HG02763 (cell line): Measurements from ENCODE around the gene JAK2.
"Not testable (repeated sequence)": the region's sequence is repeated elsewhere in the genome, so short reads cannot be mapped to it uniquely, and the experiment has no call there.

Experiments used
- ATAC-seq: cut with Tn5 transposase; IDR thresholded peaks from one replicate; pipeline ENCODE4 v1.9.1; 2021; ENCODE audit warnings: mild to moderate bottlenecking, moderate library complexity; ENCODE audit not compliant: unreplicated experiment

JAK2 gene

GRCh38 chr9:4984621-4985385 is at the start of gene JAK2:
Gene JAK2 (plus strand): TSS chr9:4985272. CDS start chr9:5021988, 36,716 bp downstream.
- peak; percentile 73 for ATAC-seq

DNA sequence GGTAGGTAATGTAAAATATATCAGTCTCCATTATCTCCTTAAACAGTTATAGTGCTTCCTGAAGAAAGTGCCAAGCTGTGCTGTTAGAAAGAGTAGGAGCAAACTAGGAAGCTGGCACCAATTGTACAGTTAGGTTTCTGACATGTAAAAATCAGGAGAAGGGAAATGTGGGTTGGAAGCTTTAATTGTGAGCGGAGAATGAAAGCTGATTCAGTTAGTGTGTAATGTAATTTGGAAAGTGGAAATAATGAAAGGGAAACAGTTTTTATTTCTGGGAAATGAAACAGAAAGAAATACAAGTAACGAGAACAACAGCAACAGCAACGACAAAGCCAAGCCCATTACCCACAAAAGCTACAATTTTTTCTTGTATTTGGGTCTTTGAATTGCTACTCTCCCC is 48.8 kb upstream of the JAK2 start:
- ATAC-seq = no peak

GRCh38 chr9:4936823-4937222 is 48.2 kb upstream of the JAK2 start:
- ATAC-seq = peak; percentile 48

GRCh38 chr9:4937446-4937845 is 47.6 kb upstream of the JAK2 start:
- ATAC-seq = no peak

GRCh38 chr9:4938496-4938895 is 46.6 kb upstream of the JAK2 start:
- no peak for ATAC-seq

GRCh38 chr9:4939118-4939561 is 45.9 kb upstream of the JAK2 start:
- ATAC-seq = peak; percentile 86

GRCh38 chr9:4942042-4942691 is 42.9 kb upstream of the JAK2 start:
- not testable (repeated sequence) for ATAC-seq

GRCh38 chr9:4943346-4943745 is 41.7 kb upstream of the JAK2 start:
- ATAC-seq = no peak

DNA sequence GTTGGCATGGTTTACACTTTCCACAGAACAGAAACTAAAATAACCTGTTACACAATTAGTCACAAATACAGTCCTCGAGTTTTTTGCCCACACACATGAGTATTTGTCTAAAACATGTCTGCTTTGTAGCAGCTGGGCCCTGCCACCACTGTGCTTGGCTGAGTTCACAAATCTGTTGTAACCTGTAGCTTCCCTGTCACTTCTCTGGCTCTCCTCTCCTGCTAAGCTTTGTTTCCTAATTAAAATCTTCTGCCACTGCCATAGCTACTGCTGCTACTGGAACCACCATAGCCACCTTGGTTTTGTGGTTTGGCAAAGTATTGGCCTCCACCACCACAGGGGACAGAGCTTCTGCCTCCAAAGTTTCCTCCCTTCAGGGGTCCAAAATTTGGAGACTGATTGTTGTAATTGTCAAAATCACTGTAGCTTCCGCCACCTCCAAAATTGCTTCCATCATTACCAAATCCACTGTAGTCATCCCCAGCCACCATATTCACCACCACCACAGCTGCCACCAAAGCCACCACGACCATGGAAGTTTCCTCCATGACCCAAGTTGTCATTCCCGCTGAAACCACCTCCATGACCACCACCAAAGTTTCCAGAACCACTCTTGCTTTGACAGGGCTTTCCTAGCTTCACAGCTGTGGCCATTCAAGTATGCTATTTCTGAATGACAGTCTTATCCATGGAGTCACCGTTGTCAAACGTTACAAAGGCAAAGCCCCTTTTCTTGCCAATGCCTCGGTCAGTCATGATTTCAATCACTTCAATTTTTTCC is 40.5 kb upstream of the JAK2 start:
- ATAC-seq = not testable (repeated sequence)

DNA sequence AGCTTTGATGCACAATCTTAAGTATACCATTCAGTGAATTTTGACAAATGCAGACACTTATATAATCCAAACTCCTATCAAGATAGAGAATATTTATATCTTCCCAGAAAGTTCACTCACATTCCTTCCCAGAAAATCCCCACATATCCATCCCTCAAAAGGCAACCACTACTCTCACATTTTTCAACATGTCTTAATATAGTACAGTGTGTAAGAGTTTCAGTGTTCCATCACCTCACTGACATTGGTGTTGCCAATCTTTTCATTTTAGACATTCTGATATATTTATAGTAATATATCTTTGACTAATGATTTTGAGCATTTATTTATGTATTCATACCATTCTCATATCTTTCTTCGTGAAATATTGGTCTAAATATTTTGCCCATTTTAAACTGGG is 38.1 kb upstream of the JAK2 start:
- ATAC-seq = no peak

- no peak for ATAC-seq
Measured at GRCh38 chr9:4955836-4956235, 29.2 kb upstream of the JAK2 start.

GRCh38 chr9:4959031-4959430 is 26.0 kb upstream of the JAK2 start:
- ATAC-seq = no peak

DNA sequence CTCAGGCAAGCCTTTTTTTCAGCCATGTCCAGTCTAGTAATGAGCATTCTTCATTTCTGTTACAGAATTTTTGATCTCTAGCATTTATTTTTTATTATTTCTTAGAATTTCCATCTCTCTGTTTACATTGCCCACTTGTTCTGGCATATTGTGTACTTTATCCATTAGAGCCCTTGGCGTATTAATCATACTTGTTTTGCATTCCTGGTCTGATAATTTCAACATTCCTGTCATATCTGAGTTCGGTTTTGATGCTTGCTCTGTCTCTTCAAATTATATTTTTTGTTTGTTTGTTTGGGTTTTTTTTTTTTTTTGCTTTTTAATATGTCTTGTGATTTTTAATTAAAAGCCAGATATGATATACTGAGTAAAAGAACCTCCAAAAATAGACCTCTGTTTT is 23.0 kb upstream of the JAK2 start:
- ATAC-seq = no peak

- no peak for ATAC-seq
Measured at GRCh38 chr9:4964540-4964939, 20.5 kb upstream of the JAK2 start.

DNA sequence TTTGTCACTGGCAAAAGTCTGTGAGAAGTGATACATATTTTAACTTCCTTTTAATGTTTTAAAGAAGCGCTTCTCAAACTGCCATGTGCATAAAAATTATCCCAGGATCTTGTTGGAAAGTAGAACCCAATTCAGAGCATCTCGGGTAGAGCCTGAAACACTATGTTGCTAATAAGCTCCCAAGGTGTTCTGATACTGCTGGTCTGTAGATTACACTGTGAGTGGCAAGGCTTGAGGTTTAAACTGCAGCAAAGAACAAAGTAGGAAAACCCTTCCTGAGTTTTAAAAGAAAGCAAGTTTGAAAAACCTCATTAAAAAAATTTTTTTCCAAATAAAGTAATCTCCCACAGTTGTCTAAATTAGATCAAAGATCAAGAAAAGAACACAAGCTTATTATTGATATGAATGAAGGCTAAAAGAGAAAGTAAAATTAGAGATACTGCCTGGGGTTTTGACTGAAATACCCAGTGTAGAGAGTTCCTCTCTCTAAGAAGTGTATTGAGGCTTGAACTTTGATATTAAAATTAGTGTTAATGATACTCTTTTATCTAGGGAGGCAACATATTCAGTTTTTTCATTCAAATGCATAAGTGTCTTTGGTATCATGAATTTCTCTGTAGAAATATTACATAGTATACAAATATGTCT is 19.8 kb upstream of the JAK2 start:
- ATAC-seq = no peak

DNA sequence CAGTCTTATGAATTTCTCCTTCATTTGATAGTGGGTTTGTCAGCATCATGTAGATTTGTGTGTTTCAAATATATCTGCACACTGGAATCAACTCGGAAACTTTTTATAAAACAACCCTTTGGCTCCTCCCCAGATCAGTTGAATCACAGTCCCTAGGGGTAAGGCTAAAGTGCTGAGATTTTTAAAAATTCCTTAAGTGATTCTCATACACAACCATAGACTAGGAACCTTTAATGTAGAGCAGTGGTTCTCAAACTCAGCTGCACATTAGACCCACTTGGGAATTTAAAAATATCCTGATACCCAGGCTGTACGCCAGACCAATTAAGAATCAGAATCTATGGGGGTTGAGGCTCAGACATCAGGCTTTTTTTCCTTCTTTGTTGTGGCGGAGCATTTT is 17.5 kb upstream of the JAK2 start:
- ATAC-seq = no peak

- ATAC-seq = no peak
Measured at GRCh38 chr9:4969130-4969529, 15.9 kb upstream of the JAK2 start.

GRCh38 chr9:4970970-4971641 is 14.0 kb upstream of the JAK2 start:
- ATAC-seq = peak; percentile 81

- ATAC-seq = no peak
Measured at GRCh38 chr9:4973246-4973645, 11.8 kb upstream of the JAK2 start.

- ATAC-seq = no peak
Measured at GRCh38 chr9:4973902-4974301, 11.2 kb upstream of the JAK2 start.

DNA sequence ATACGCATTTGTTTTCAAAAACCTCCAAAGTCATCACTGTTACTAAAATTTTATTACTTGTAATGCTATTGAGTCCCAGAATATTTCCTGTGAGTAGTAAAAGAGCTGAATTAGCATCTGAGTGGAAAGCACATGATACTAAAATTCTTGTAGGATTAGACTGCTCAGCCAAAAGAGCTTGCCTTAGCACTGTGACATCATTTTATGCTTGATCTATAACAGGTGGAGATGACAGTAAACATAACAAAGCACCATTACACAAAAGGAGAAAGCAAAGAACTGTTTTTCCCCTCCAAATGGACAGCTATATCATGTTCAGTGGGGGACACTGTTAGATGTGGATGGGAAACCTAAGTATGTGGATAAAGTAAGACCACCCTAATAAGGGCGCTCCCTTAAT is 5.8 kb upstream of the JAK2 start:
- ATAC-seq = no peak
